ENCODE data around the gene OR7C1. TPM values are rescaled to one million over a fixed set of nuclear protein-coding genes. Genes with fewer than 3 reads are reported as not detected.
A peak's percentile ranks its signal among the peaks of the same experiment; 100 is the strongest.
"Not testable (repeated sequence)": the region's sequence is repeated elsewhere in the genome, so short reads cannot be mapped to it uniquely, and the experiment has no call there.

OR7C1 gene
- total RNA-seq, 1 donor = not detected

- DNase-seq (ENCODE audit: insufficient read length, low spot score, missing footprints); H4K20me1 ChIP-seq (ENCODE audit: insufficient read depth, low read length); H2AFZ ChIP-seq (ENCODE audit: low read length); H3K4me2 ChIP-seq (ENCODE audit: insufficient read depth, low read length); H3K79me2 ChIP-seq (ENCODE audit: insufficient read depth, low read length); H3K27me3 ChIP-seq (ENCODE audit: insufficient read depth, low read length); H3K4me3 ChIP-seq (ENCODE audit: insufficient read depth, low read length); H3K27ac ChIP-seq (ENCODE audit: low read depth, low read length); H3K9me3 ChIP-seq (ENCODE audit: low read depth, low read length); H3K36me3 ChIP-seq (ENCODE audit: insufficient read depth, low read length): not testable (repeated sequence)
- H3K4me1 ChIP-seq (ENCODE audit: insufficient read depth, low read length) = peaks cover 10% of the 10 kb centered on the region
Observed at GRCh38 chr19:14780622-14781225, 54.3 kb downstream of the OR7C1 start.

- Histone ChIP-seq H3K79me2 (ENCODE audit: insufficient read depth, low read length) (no peaks in the 10 kb centered on the region), H3K4me1 (ENCODE audit: insufficient read depth, low read length) (no peaks in the 10 kb centered on the region), H3K4me2 (ENCODE audit: insufficient read depth, low read length) (no peak overlapping the region), H3K36me3 (ENCODE audit: insufficient read depth, low read length) (no peaks in the 10 kb centered on the region), H3K9me3 (ENCODE audit: low read depth, low read length) (no peaks in the 10 kb centered on the region), H4K20me1 (ENCODE audit: insufficient read depth, low read length) (no peaks in the 10 kb centered on the region), H3K27me3 (ENCODE audit: insufficient read depth, low read length) (no peaks in the 10 kb centered on the region), H2AFZ (ENCODE audit: low read length) (no peak overlapping the region), H3K4me3 (ENCODE audit: insufficient read depth, low read length) (no peak overlapping the region), H3K27ac (ENCODE audit: low read depth, low read length) (no peak overlapping the region)
- DNase-seq (ENCODE audit: insufficient read length, low spot score, missing footprints) = peak; percentile 0
- no peak for TF ChIP-seq CTCF (IDR thresholded peaks at IDR 0.05; ENCODE audit: extremely low read depth, low read depth, low read length)
Observed at GRCh38 chr19:14779151-14779550, 55.8 kb downstream of the OR7C1 start.

GRCh38 chr19:14778110-14778845, 56.7 kb downstream of the OR7C1 start, which contains the start of gene ADGRE2:
Gene ADGRE2 (minus strand): TSS chr19:14778560. CDS start chr19:14776756, 1,804 bp downstream.
- H3K36me3 ChIP-seq (ENCODE audit: insufficient read depth, low read length); H4K20me1 ChIP-seq (ENCODE audit: insufficient read depth, low read length); H3K4me3 ChIP-seq (ENCODE audit: insufficient read depth, low read length); H3K79me2 ChIP-seq (ENCODE audit: insufficient read depth, low read length); H3K27ac ChIP-seq (ENCODE audit: low read depth, low read length); H3K9me3 ChIP-seq (ENCODE audit: low read depth, low read length); H3K27me3 ChIP-seq (ENCODE audit: insufficient read depth, low read length); H3K4me2 ChIP-seq (ENCODE audit: insufficient read depth, low read length); H2AFZ ChIP-seq (ENCODE audit: low read length); H3K4me1 ChIP-seq (ENCODE audit: insufficient read depth, low read length): not testable (repeated sequence)
- DNase-seq (ENCODE audit: insufficient read length, low spot score, missing footprints) = peak; percentile 45

GRCh38 chr19:14777645-14778044, 57.3 kb downstream of the OR7C1 start:
- not testable (repeated sequence) for H3K4me1 ChIP-seq (ENCODE audit: insufficient read depth, low read length); H3K4me3 ChIP-seq (ENCODE audit: insufficient read depth, low read length); DNase-seq (ENCODE audit: insufficient read length, low spot score, missing footprints); H3K27me3 ChIP-seq (ENCODE audit: insufficient read depth, low read length); H4K20me1 ChIP-seq (ENCODE audit: insufficient read depth, low read length); H3K4me2 ChIP-seq (ENCODE audit: insufficient read depth, low read length); H3K79me2 ChIP-seq (ENCODE audit: insufficient read depth, low read length); H3K27ac ChIP-seq (ENCODE audit: low read depth, low read length); H2AFZ ChIP-seq (ENCODE audit: low read length); H3K36me3 ChIP-seq (ENCODE audit: insufficient read depth, low read length); H3K9me3 ChIP-seq (ENCODE audit: low read depth, low read length)

GRCh38 chr19:14775869-14776586, 59.0 kb downstream of the OR7C1 start:
- peaks cover 3% of the 10 kb centered on the region for H3K36me3 ChIP-seq (ENCODE audit: insufficient read depth, low read length)
- H2AFZ ChIP-seq (ENCODE audit: low read length) = peak overlapping the region; percentile 78
- H3K4me2 ChIP-seq (ENCODE audit: insufficient read depth, low read length) = peak overlapping the region; percentile 83
- peak overlapping the region; percentile 62 for H3K4me3 ChIP-seq (ENCODE audit: insufficient read depth, low read length)
- TF ChIP-seq CTCF (IDR thresholded peaks at IDR 0.05; ENCODE audit: extremely low read depth, low read depth, low read length) = no peak
- peak; percentile 45 for DNase-seq (ENCODE audit: insufficient read length, low spot score, missing footprints)
- H3K4me1 ChIP-seq (ENCODE audit: insufficient read depth, low read length) = no peaks in the 10 kb centered on the region
- no peaks in the 10 kb centered on the region for H3K79me2 ChIP-seq (ENCODE audit: insufficient read depth, low read length)
- no peak overlapping the region for H3K27ac ChIP-seq (ENCODE audit: low read depth, low read length)
- H3K9me3 ChIP-seq (ENCODE audit: low read depth, low read length) = no peaks in the 10 kb centered on the region
- H3K27me3 ChIP-seq (ENCODE audit: insufficient read depth, low read length) = no peaks in the 10 kb centered on the region
- H4K20me1 ChIP-seq (ENCODE audit: insufficient read depth, low read length) = no peaks in the 10 kb centered on the region

- H3K9me3 ChIP-seq (ENCODE audit: low read depth, low read length); H3K27me3 ChIP-seq (ENCODE audit: insufficient read depth, low read length); H3K4me3 ChIP-seq (ENCODE audit: insufficient read depth, low read length); H4K20me1 ChIP-seq (ENCODE audit: insufficient read depth, low read length); DNase-seq (ENCODE audit: insufficient read length, low spot score, missing footprints); H3K36me3 ChIP-seq (ENCODE audit: insufficient read depth, low read length); H3K27ac ChIP-seq (ENCODE audit: low read depth, low read length); H3K4me1 ChIP-seq (ENCODE audit: insufficient read depth, low read length); H3K79me2 ChIP-seq (ENCODE audit: insufficient read depth, low read length); H2AFZ ChIP-seq (ENCODE audit: low read length): not testable (repeated sequence)
- H3K4me2 ChIP-seq (ENCODE audit: insufficient read depth, low read length) = peak overlapping the region; percentile 83
Observed at GRCh38 chr19:14775326-14775725, 59.7 kb downstream of the OR7C1 start.
